ENCODE results near the gene LOXL1. TPM values are rescaled to one million over a fixed set of nuclear protein-coding genes. Genes with fewer than 3 reads are reported as not detected.
A peak's percentile ranks its signal among the peaks of the same experiment; 100 is the strongest.
"Not testable (repeated sequence)": the region's sequence is repeated elsewhere in the genome, so short reads cannot be mapped to it uniquely, and the experiment has no call there.

Gene LOXL1
- total RNA-seq, 3 donors from 2014 or later: 5.6 to 11.3 (median 10.8) TPM

DNA sequence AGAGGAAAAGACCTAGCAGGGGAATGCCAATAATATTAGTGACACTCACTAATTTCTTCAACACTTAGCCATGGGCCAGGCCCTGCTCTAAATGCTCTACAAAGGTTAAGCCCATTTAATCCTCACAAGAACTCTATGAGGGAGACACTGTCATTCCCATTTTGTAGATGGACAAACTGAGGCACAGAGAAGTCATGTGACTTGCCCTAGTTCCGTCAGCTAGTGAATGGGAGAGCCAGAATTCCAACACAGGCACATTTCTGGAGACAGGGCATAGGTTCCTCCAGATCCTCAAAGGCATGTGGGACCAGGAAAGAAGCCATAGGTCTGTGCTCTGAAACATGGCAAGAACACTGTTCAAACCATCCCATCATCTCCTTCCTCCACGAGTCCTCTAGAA lies 31.5 kb downstream of the LOXL1 start:
- no peaks in the 10 kb centered on the region for H3K9me3 ChIP-seq
- H3K4me3 ChIP-seq: no peak overlapping the region
- no peaks in the 10 kb centered on the region for H3K36me3 ChIP-seq
- DNase-seq (ENCODE audit: low spot score in 2 of 2): no peak
- no peaks in the 10 kb centered on the region for H3K27me3 ChIP-seq
- H3K27ac ChIP-seq: no peak overlapping the region
- H3K4me1 ChIP-seq: peaks cover 0 to 3% of the 10 kb centered on the region in 2 donors
- intact Hi-C loops (cut with DNase I; ENCODE audit: low total_unique reads): no loop called here
- TF ChIP-seq POLR2A (IDR thresholded peaks at IDR 0.05): no peak
- TF ChIP-seq, protein P1, sequence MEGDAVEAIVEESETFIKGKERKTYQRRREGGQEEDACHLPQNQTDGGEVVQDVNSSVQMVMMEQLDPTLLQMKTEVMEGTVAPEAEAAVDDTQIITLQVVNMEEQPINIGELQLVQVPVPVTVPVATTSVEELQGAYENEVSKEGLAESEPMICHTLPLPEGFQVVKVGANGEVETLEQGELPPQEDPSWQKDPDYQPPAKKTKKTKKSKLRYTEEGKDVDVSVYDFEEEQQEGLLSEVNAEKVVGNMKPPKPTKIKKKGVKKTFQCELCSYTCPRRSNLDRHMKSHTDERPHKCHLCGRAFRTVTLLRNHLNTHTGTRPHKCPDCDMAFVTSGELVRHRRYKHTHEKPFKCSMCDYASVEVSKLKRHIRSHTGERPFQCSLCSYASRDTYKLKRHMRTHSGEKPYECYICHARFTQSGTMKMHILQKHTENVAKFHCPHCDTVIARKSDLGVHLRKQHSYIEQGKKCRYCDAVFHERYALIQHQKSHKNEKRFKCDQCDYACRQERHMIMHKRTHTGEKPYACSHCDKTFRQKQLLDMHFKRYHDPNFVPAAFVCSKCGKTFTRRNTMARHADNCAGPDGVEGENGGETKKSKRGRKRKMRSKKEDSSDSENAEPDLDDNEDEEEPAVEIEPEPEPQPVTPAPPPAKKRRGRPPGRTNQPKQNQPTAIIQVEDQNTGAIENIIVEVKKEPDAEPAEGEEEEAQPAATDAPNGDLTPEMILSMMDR (IDR thresholded peaks at IDR 0.05): no peak
- no peak for TF ChIP-seq POLR2AphosphoS5 (IDR thresholded peaks at IDR 0.05)

DNA sequence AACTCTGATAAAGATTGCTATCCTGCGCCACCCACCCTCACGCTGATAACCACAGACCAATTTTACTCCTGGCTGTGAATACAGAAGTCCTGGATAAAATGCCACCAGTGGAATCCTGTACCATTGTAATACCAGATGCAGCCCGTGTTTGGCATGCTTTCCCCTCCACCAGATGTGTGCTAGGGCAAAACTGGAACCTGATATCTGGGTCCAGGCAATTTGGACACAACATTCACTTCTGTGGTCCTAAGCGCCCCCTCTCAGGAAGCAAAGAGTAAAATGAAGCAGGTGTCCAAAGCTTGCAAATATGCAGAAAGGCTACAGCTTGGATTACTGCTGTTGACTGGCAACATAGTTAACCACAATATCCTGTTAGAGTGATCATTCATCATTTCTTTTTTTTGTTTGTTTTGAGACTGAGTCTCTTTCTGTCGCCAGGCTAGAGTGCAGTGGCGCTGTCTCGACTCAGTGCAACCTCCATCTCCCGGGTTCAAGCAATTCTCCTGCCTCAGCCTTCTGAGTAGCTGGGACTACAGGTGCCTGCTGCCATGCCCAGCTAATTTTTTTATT lies 32.8 kb downstream of the LOXL1 start:
- peaks cover 0 to 3% of the 10 kb centered on the region in 2 donors for H3K4me1 ChIP-seq
- H3K27ac ChIP-seq: no peak overlapping the region
- H3K4me3 ChIP-seq: no peak overlapping the region
- no peaks in the 10 kb centered on the region for H3K9me3 ChIP-seq
- intact Hi-C loops (cut with DNase I; ENCODE audit: low total_unique reads): no loop called here
- no peaks in the 10 kb centered on the region for H3K36me3 ChIP-seq
- no peak for TF ChIP-seq POLR2A (IDR thresholded peaks at IDR 0.05)
- no peak for TF ChIP-seq POLR2AphosphoS5 (IDR thresholded peaks at IDR 0.05)
- TF ChIP-seq, protein P1 (IDR thresholded peaks at IDR 0.05): no peak
- DNase-seq (ENCODE audit: low spot score in 2 of 2): peak in 1 of 2 donors; percentile 22
- no peaks in the 10 kb centered on the region for H3K27me3 ChIP-seq

DNA sequence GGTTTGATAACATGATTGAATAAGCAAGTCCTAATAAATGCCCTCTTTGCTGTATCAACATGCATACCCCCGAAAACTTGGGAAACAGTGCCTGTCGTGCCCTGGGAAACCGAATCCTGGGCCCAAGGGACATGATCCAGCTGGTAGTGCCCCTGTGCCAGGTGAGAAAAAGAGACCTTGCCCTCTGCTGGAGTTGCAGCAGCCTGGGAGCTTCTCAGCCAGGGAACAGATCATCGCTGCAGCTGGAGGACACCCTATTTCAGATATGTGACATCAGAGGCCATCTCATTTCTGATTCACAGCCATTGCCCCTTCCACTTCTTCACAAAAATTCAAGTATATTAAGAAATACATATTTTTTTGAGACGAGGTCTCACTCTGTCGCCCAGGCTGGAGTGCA lies 33.5 kb downstream of the LOXL1 start:
- Histone ChIP-seq H3K4me1 (peaks cover 0 to 3% of the 10 kb centered on the region in 2 donors), H3K4me3 (no peak overlapping the region), H3K27ac (no peak overlapping the region), H3K27me3 (no peaks in the 10 kb centered on the region), H3K9me3 (no peaks in the 10 kb centered on the region), H3K36me3 (no peaks in the 10 kb centered on the region)
- intact Hi-C loops (cut with DNase I; ENCODE audit: low total_unique reads): no loop called here
- peak in 1 of 2 donors; percentile 20 for DNase-seq (ENCODE audit: low spot score in 2 of 2)
- TF ChIP-seq, protein P1 (IDR thresholded peaks at IDR 0.05): no peak
- TF ChIP-seq POLR2A (IDR thresholded peaks at IDR 0.05): no peak
- no peak for TF ChIP-seq POLR2AphosphoS5 (IDR thresholded peaks at IDR 0.05)

DNA sequence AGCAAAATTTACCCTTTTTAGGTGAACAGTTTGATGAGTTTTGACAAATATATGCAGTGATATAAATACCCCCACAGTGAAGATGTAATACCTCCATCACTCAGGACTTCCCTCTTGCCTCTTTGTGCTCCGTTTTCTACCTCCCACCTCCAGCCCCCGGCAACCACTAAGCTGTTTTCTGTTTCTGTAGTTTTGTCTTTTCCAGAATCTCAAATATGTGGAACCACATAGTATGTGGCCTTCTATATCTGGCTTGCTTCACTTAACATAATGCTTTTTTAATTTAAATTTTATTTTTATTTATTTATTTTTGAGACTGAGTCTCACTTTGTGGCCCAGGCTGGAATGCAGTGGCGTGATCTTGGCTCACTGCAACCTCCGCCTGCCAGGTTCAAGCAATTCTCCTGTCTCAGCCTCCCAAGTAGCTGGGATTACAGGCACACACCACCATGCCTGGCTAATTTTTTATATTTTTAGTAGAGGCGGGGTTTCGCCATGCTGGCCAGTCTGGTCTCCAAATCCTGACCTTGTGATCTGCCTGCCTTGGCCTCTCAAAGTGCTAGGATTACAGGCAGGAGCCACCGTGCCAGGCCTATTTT lies 34.3 kb downstream of the LOXL1 start:
- H3K4me3 ChIP-seq; intact Hi-C loops (cut with DNase I; ENCODE audit: low total_unique reads); H3K27me3 ChIP-seq; H3K27ac ChIP-seq; DNase-seq (ENCODE audit: low spot score in 2 of 2); H3K4me1 ChIP-seq; H3K9me3 ChIP-seq; H3K36me3 ChIP-seq: not testable (repeated sequence)

DNA sequence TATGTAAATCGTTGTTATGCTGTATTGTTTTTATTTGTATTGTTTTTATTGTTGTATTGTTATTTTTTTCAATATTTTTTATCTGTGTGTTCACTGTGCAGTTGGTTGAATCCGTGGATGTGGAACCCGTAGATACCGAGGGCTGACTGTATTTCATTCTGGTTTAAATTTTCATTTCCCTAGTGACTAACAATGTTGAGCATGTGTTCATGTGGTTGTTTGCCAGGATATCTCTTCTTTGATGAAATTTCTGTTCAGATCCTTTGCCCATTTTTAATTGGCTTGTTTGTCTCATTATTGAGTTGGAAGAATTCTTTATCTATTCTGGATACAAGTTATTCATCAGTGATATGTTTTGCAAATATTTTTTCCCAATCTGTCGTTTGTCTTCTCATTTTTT lies 36.2 kb downstream of the LOXL1 start:
- intact Hi-C loops (cut with DNase I; ENCODE audit: low total_unique reads): no loop called here

More for the DNA sequence above, 36.2 kb downstream of the LOXL1 start:
- no peak for DNase-seq (ENCODE audit: low spot score in 2 of 2)
- Histone ChIP-seq H3K9me3 (no peaks in the 10 kb centered on the region), H3K4me3 (no peak overlapping the region), H3K27me3 (no peaks in the 10 kb centered on the region), H3K27ac (no peak overlapping the region), H3K36me3 (no peaks in the 10 kb centered on the region), H3K4me1 (no peaks in the 10 kb centered on the region)
- no peak for TF ChIP-seq POLR2AphosphoS5 (IDR thresholded peaks at IDR 0.05)
- TF ChIP-seq POLR2A (IDR thresholded peaks at IDR 0.05): no peak
- TF ChIP-seq, protein P1 (IDR thresholded peaks at IDR 0.05): no peak

Data from breast epithelium (tissue), 4 donors.